Skeletal muscle satellite cell (primary cell): ENCODE results near the gene GOLIM4.

Source experiments
- H3K27me3 ChIP-seq: 2 replicates; pipeline ENCODE4 v1.7.0; 2013; ENCODE audit warnings: low read length; ENCODE audit not compliant: control insufficient read depth, insufficient read depth
- H3K36me3 ChIP-seq: 2 replicates; pipeline ENCODE4 v1.7.0; 2013; ENCODE audit warnings: mild to moderate bottlenecking, control low read depth, low read length; ENCODE audit not compliant: insufficient read depth
- H3K4me1 ChIP-seq: 2 replicates; pipeline ENCODE4 v1.7.0; 2013; ENCODE audit warnings: low read length; ENCODE audit not compliant: control insufficient read depth, insufficient read depth
- H3K4me2 ChIP-seq: 2 replicates; pipeline ENCODE4 v1.7.0; 2013; ENCODE audit warnings: mild to moderate bottlenecking, low read length
- H3K4me3 ChIP-seq: 2 replicates; pipeline ENCODE4 v1.7.0; 2013; ENCODE audit warnings: low read length
- H3K9ac ChIP-seq: 2 replicates; pipeline ENCODE4 v1.7.0; 2013; ENCODE audit warnings: mild to moderate bottlenecking, low read depth, low read length, moderate library complexity
- H3K9me3 ChIP-seq: replicated peaks from 2 replicates; pipeline ENCODE4 v1.7.0; 2013; ENCODE audit warnings: mild to moderate bottlenecking, control low read depth, low read length

GOLIM4 gene

DNA sequence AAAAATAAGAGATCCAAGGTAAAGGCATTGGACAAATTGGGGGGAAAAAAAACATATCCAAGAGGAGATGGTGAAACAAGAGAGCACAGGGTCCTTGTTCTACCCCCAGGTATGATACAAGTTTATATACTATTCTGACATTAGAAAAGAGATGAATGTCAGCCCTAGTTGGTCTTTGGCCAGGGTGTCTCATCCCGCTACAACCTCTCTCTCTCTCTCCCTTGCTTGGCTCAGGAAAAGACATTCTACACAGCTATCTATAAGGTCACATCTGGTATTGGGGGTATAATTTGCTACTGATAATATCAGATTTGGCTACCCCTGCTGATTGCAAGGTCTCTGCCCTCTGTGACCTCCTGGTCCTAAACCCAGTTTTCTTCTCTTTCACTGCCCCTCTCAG lies 117.2 kb downstream of the GOLIM4 start:
- H3K4me1 ChIP-seq: no peaks in the 10 kb centered on the region
- no peak overlapping the region for H3K9ac ChIP-seq
- H3K27me3 ChIP-seq: no peaks in the 10 kb centered on the region
- H3K4me2 ChIP-seq: no peak overlapping the region
- no peaks in the 10 kb centered on the region for H3K9me3 ChIP-seq
- no peak overlapping the region for H3K4me3 ChIP-seq
- no peaks in the 10 kb centered on the region for H3K36me3 ChIP-seq

DNA sequence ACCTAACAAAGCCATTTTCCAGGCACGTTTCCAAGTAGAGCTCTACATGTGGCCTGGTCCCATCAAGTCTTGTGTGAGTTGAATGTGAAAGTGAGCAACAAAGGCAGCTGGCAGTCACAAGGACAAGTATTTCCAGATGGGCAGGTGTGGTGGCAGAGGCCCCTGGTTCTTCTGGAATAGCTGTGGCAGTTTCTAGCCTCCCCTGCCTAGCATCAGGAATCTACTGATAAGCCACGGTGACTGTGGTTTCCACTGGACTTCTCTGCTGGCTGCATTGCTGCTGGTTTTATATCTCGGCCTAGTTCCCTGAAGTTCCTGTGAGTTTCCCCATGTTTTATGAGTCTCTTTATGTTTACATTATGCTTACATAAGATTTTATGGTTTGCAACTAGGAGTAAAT lies 117.7 kb downstream of the GOLIM4 start:
- no peaks in the 10 kb centered on the region for H3K36me3 ChIP-seq
- H3K4me3 ChIP-seq: no peak overlapping the region
- H3K9ac ChIP-seq: no peak overlapping the region
- H3K9me3 ChIP-seq: no peaks in the 10 kb centered on the region
- no peaks in the 10 kb centered on the region for H3K27me3 ChIP-seq
- H3K4me2 ChIP-seq: no peak overlapping the region
- H3K4me1 ChIP-seq: no peaks in the 10 kb centered on the region

- Histone ChIP-seq H3K4me3 (no peak overlapping the region), H3K36me3 (no peaks in the 10 kb centered on the region), H3K27me3 (no peaks in the 10 kb centered on the region), H3K9ac (no peak overlapping the region), H3K4me2 (no peak overlapping the region), H3K9me3 (no peaks in the 10 kb centered on the region), H3K4me1 (no peaks in the 10 kb centered on the region)
These were observed 119.0 kb downstream of the GOLIM4 start for GRCh38 chr3:167976516-167977361.

- Histone ChIP-seq H3K4me3 (no peak overlapping the region), H3K4me1 (no peaks in the 10 kb centered on the region), H3K9ac (no peak overlapping the region)
These were observed 121.8 kb downstream of the GOLIM4 start for GRCh38 chr3:167973901-167974300.

DNA sequence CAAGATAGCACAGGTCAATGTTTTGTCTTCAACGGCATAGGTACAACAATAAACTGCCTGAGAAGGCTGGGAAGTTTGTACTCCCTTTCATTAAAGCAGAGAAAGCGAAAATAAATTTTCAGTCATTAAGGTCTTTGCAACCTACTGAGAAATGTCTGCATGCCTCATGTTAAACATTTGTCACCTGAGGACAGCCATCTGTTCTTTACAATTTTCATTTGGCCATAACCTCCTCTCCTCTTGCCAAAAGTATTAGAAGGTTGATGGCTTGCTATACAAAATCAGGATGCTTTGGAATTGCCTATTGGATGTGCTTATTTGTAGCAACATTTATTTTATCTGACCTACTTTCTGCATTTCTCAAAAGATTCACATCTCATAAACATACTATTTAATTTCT lies 122.7 kb downstream of the GOLIM4 start:
- Histone ChIP-seq H3K36me3 (no peaks in the 10 kb centered on the region), H3K9ac (no peak overlapping the region), H3K4me1 (no peaks in the 10 kb centered on the region), H3K4me2 (no peak overlapping the region), H3K4me3 (no peak overlapping the region), H3K9me3 (no peaks in the 10 kb centered on the region), H3K27me3 (no peaks in the 10 kb centered on the region)

More at GRCh38 chr3:167973901-167974300, 121.8 kb downstream of the GOLIM4 start:
- no peaks in the 10 kb centered on the region for H3K36me3 ChIP-seq
- H3K9me3 ChIP-seq: no peaks in the 10 kb centered on the region
- H3K4me2 ChIP-seq: no peak overlapping the region
- no peaks in the 10 kb centered on the region for H3K27me3 ChIP-seq

- Histone ChIP-seq H3K27me3 (no peaks in the 10 kb centered on the region), H3K4me1 (no peaks in the 10 kb centered on the region), H3K36me3 (no peaks in the 10 kb centered on the region), H3K4me2 (no peak overlapping the region), H3K4me3 (no peak overlapping the region), H3K9me3 (no peaks in the 10 kb centered on the region), H3K9ac (no peak overlapping the region)
These were observed 123.2 kb downstream of the GOLIM4 start for GRCh38 chr3:167972502-167972901.

DNA sequence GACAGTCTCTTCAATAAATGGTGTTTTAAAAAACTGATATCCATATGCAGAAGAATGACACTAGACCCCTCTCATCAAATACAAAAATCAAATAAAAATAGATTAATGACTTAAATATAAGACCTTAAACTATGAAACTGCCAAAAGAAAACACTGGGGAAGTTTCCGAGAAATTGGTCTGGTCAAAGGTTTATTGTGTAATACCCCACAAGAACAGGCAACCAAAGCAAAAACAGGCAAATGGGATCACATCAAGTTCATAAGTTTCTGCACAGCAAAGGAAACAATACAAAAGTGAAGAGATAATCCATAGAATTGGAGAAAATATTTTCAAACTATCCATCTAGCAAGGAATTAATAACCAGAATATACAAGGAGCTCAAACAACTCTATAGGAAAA lies 126.2 kb downstream of the GOLIM4 start:
- H3K27me3 ChIP-seq: no peaks in the 10 kb centered on the region
- H3K4me2 ChIP-seq: no peak overlapping the region
- H3K4me3 ChIP-seq: no peak overlapping the region
- no peaks in the 10 kb centered on the region for H3K4me1 ChIP-seq
- no peak overlapping the region for H3K9ac ChIP-seq
- no peaks in the 10 kb centered on the region for H3K9me3 ChIP-seq
- no peaks in the 10 kb centered on the region for H3K36me3 ChIP-seq

DNA sequence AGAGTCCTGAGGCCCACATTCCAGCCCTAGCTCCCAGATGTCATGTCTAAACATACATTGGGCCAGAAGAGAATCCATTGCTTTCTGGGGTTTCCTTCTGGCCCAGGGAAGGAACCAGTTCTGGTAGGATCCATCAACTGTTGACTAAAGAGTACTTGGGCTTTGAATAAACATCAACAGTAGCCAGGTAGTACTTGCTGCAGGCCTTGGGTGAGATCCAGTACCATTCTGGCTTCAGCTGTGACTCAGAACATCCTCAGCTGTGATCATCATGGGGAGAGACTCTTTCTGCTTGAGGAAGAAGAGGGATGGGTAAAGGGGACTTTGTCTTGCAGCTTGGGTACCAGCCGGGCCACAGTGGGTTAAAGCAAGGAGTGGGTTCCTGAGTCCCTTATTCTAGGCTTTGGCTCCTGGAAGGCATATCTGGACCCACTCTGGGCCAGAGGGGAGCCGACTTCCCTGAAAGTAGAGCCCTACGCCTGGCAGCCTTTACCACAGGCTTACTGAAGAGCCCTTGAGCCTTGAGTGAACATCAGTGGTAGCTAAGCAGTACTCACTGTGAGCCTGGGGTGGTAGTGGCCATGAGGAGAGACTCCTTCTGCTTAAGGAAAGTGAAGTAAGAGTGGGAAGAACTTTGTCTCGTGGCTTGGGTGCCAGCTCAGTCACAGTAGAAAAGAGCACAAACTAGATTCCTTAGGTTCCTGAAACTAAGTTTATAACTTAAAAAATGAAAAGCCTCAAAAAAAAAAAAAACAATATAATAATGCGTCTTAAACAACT lies 128.3 kb downstream of the GOLIM4 start:
- Histone ChIP-seq H3K36me3 (no peaks in the 10 kb centered on the region), H3K27me3 (no peaks in the 10 kb centered on the region), H3K4me1 (no peaks in the 10 kb centered on the region), H3K4me3 (no peak overlapping the region), H3K4me2 (no peak overlapping the region), H3K9ac (no peak overlapping the region), H3K9me3 (no peaks in the 10 kb centered on the region)
